Measurements from ENCODE around the gene UGT8.

GRCh38 chr4:114558446-114559020 lies 40.1 kb upstream of the UGT8 start:
- TF ChIP-seq POLR2A (IDR thresholded peaks at IDR 0.05), result no peak
- no peak for TF ChIP-seq CTCF (IDR thresholded peaks at IDR 0.05)
- TF ChIP-seq EP300 (IDR thresholded peaks at IDR 0.05), result no peak
- TF ChIP-seq POLR2AphosphoS5 (IDR thresholded peaks at IDR 0.05), result no peak

All from upper lobe of left lung (tissue), 4 donors.